H9 (cell line): ENCODE data around the gene USP36. TPM values are rescaled to one million over a fixed set of nuclear protein-coding genes. Genes with fewer than 3 reads are reported as not detected.

Experiments
- DNase-seq: peaks from one replicate; pipeline ENCODE4 v3.0.0-alpha.2; 2017
- H2AFZ ChIP-seq: one replicate; pipeline ENCODE4 v1.6.1; 2013; ENCODE audit warnings: mild to moderate bottlenecking, low read length, control low read depth, moderate library complexity
- H2AK5ac ChIP-seq: 2 replicates; pipeline ENCODE4 v1.6.1; 2013; ENCODE audit warnings: low read length, control low read depth, mixed read lengths; ENCODE audit not compliant: insufficient read length
- H2BK120ac ChIP-seq: one replicate; pipeline ENCODE4 v1.6.1; 2013; ENCODE audit warnings: low read depth, mild to moderate bottlenecking, low read length, control low read depth, inconsistent platforms; ENCODE audit not compliant: poor library complexity, severe bottlenecking
- H2BK12ac ChIP-seq: 2 replicates; pipeline ENCODE4 v1.6.1; 2013; ENCODE audit warnings: low read length, control low read depth, mixed read lengths, low read depth; ENCODE audit not compliant: insufficient read length
- H2BK15ac ChIP-seq: 2 replicates; pipeline ENCODE4 v1.6.1; 2013; ENCODE audit warnings: low read depth, low read length, control low read depth
- H2BK20ac ChIP-seq: one replicate; pipeline ENCODE4 v1.6.1; 2013; ENCODE audit warnings: low read depth, mild to moderate bottlenecking, low read length, control low read depth, inconsistent platforms; ENCODE audit not compliant: poor library complexity, severe bottlenecking
- H2BK5ac ChIP-seq: 2 replicates; pipeline ENCODE4 v1.6.1; 2013; ENCODE audit warnings: low read length, control low read depth, mixed read lengths; ENCODE audit not compliant: insufficient read length
- H3K14ac ChIP-seq: 2 replicates; pipeline ENCODE4 v1.6.1; 2013; ENCODE audit warnings: low read length, control low read depth; ENCODE audit not compliant: insufficient read depth
- H3K18ac ChIP-seq: 2 replicates; pipeline ENCODE4 v1.6.1; 2013; ENCODE audit warnings: low read depth, mild to moderate bottlenecking, mixed read lengths, low read length, control low read depth; ENCODE audit not compliant: insufficient read length
- H3K23ac ChIP-seq: 2 replicates; pipeline ENCODE4 v1.6.1; 2013; ENCODE audit warnings: low read length, control low read depth, mixed read lengths, low read depth; ENCODE audit not compliant: insufficient read length
- H3K23me2 ChIP-seq: 2 replicates; pipeline ENCODE4 v1.6.1; 2013; ENCODE audit warnings: low read depth, mild to moderate bottlenecking, mixed read lengths, low read length, control low read depth; ENCODE audit not compliant: insufficient read length, poor library complexity, severe bottlenecking
- H3K27ac ChIP-seq: 2 replicates; pipeline ENCODE4 v1.5.1; 2013; ENCODE audit warnings: low read length, control low read depth, mixed read lengths, low read depth; ENCODE audit not compliant: insufficient read length
- H3K27me3 ChIP-seq: 2 replicates; pipeline ENCODE4 v1.6.1; 2013; ENCODE audit warnings: low read length, control low read depth, inconsistent platforms; ENCODE audit not compliant: insufficient read depth
- H3K4ac ChIP-seq: 2 replicates; pipeline ENCODE4 v1.6.1; 2013; ENCODE audit warnings: low read depth, mild to moderate bottlenecking, control low read depth, inconsistent platforms, low read length, moderate library complexity
- H3K4me1 ChIP-seq: 2 replicates; pipeline ENCODE4 v1.6.1; 2013; ENCODE audit warnings: low read length, control low read depth, inconsistent platforms; ENCODE audit not compliant: insufficient read depth
- H3K4me2 ChIP-seq: 2 replicates; pipeline ENCODE4 v1.6.1; 2013; ENCODE audit warnings: low read length, control low read depth, mixed read lengths; ENCODE audit not compliant: insufficient read length, insufficient read depth
- H3K56ac ChIP-seq: 2 replicates; pipeline ENCODE4 v1.6.1; 2013; ENCODE audit warnings: low read depth, mild to moderate bottlenecking, mixed read lengths, low read length, control low read depth; ENCODE audit not compliant: insufficient read length
- H3K79me1 ChIP-seq: 2 replicates; pipeline ENCODE4 v1.6.1; 2013; ENCODE audit warnings: low read depth, mild to moderate bottlenecking, moderate library complexity, low read length, control low read depth, inconsistent platforms; ENCODE audit not compliant: insufficient read depth, poor library complexity, severe bottlenecking
- H3K79me2 ChIP-seq: 2 replicates; pipeline ENCODE4 v1.6.1; 2013; ENCODE audit warnings: low read length, control low read depth, inconsistent platforms; ENCODE audit not compliant: insufficient read depth
- H3K9ac ChIP-seq: 2 replicates; pipeline ENCODE4 v1.6.1; 2013; ENCODE audit warnings: low read length, control low read depth, mixed read lengths; ENCODE audit not compliant: insufficient read length; ENCODE audit errors: extremely low read depth
- H3K9me3 ChIP-seq: one replicate; pipeline ENCODE4 v1.6.1; 2013; ENCODE audit warnings: low read depth, low read length, inconsistent platforms; ENCODE audit not compliant: control insufficient read depth
- H3T11ph ChIP-seq: one replicate; pipeline ENCODE4 v1.6.1; 2013; ENCODE audit warnings: mild to moderate bottlenecking, low read length, control low read depth, inconsistent platforms
- H4K20me1 ChIP-seq: one replicate; pipeline ENCODE4 v1.6.1; 2013; ENCODE audit not compliant: control insufficient read depth, insufficient read length, insufficient read depth
- H4K5ac ChIP-seq: 2 replicates; pipeline ENCODE4 v1.6.1; 2013; ENCODE audit warnings: low read depth, mild to moderate bottlenecking, mixed read lengths, low read length, control low read depth; ENCODE audit not compliant: insufficient read length
- H4K8ac ChIP-seq: replicated peaks from 2 replicates; pipeline ENCODE4 v1.6.1; 2013; ENCODE audit warnings: low read length, control low read depth, mixed read lengths, low read depth; ENCODE audit not compliant: insufficient read length
- H4K91ac ChIP-seq: 2 replicates; pipeline ENCODE4 v1.6.1; 2013; ENCODE audit warnings: low read depth, mild to moderate bottlenecking, moderate library complexity, mixed read lengths, low read length, control low read depth; ENCODE audit not compliant: insufficient read length
- H3K27ac Mint-ChIP-seq, 3 experiments: 2 replicates in 2 of 3; 3 replicates in 1 of 3; pipeline ENCODE4 v1.8.0; 2020 to 2021; ENCODE audit warnings: mixed read lengths in 3 of 3, mild to moderate bottlenecking in 1 of 3, moderate library complexity in 1 of 3
- H3K27me3 Mint-ChIP-seq: 2 replicates; pipeline ENCODE4 v1.8.0; 2021; ENCODE audit warnings: low read depth, mild to moderate bottlenecking, moderate library complexity, mixed read lengths
- H3K36me3 Mint-ChIP-seq, 3 experiments: 2 replicates in 2 of 3; 3 replicates in 1 of 3; pipeline ENCODE4 v1.8.0; 2020 to 2021; ENCODE audit warnings: low read depth in 3 of 3, mixed read lengths in 3 of 3; ENCODE audit not compliant: insufficient read depth in 1 of 3
- H3K4me1 Mint-ChIP-seq, 2 experiments: 2 replicates each; pipeline ENCODE4 v1.8.0; 2020; ENCODE audit warnings: mixed read lengths in 2 of 2
- H3K4me3 Mint-ChIP-seq, 2 experiments: 2 replicates in 1 of 2; 3 replicates in 1 of 2; pipeline ENCODE4 v1.8.0; 2020 to 2021; ENCODE audit warnings: mild to moderate bottlenecking in 2 of 2, mixed read lengths in 2 of 2, moderate library complexity in 1 of 2
- H3K9me3 Mint-ChIP-seq, 2 experiments: 2 replicates in 1 of 2; 3 replicates in 1 of 2; pipeline ENCODE4 v1.8.0; 2020; ENCODE audit warnings: mild to moderate bottlenecking in 2 of 2, mixed read lengths in 2 of 2, moderate library complexity in 1 of 2
- CTCF ChIP-seq: fragments of 200-600 bp; sonication (generic); conservative IDR thresholded peaks from 3 replicates; pipeline ENCODE4 v1.8.0; 2021; ENCODE audit warnings: antibody characterized with exemption, mild to moderate bottlenecking
- WGBS: extraction: QIAGEN DNeasy Blood & Tissue Kit; methylation state at CpG from one replicate; pipeline ENCODE4 v1.1.7; 2013; ENCODE audit warnings: missing lambda C conversion rate, low lambda C conversion rate, mixed read lengths; ENCODE audit not compliant: insufficient read length; ENCODE audit errors: extremely low coverage; 5-methylcytosine and 5-hydroxymethylcytosine counted together
- total RNA-seq: library from RNA; stranded (reverse); gene quantifications from 2 replicates; pipeline ENCODE4 v1.2.1, GENCODE V29; 2021

USP36 gene
- total RNA-seq, 1 experiment from 2014 or later: 106 TPM

GRCh38 chr17:78839235-78839761 lies 1.3 kb downstream of the USP36 start:
- Histone ChIP-seq H2AFZ (no peak overlapping the region), H2BK15ac (no peak overlapping the region), H4K8ac (no peak overlapping the region), H3K27me3 (no peaks in the 10 kb centered on the region), H3K4ac (no peak overlapping the region), H3K56ac (no peak overlapping the region), H3K18ac (no peak overlapping the region), H3K23me2 (peaks cover 4% of the 10 kb centered on the region), H2AK5ac (no peak overlapping the region), H4K5ac (no peak overlapping the region), H4K20me1 (no peaks in the 10 kb centered on the region), H3K23ac (no peak overlapping the region), H2BK12ac (no peak overlapping the region), H2BK120ac (no peak overlapping the region), H4K91ac (no peak overlapping the region), H2BK20ac (no peak overlapping the region), H3K14ac (peak overlapping the region; percentile 86; the same call in 1 of the 2 replicates), H3T11ph (no peak overlapping the region), H3K27ac (no peak overlapping the region), H3K79me2 (peaks cover 20% of the 10 kb centered on the region; the same call in 1 of the 2 replicates), H3K4me2 (peak overlapping the region; percentile 94), H3K4me1 (no peaks in the 10 kb centered on the region), H3K9me3 (no peaks in the 10 kb centered on the region), H3K79me1 (peaks cover 3% of the 10 kb centered on the region), H3K9ac (peak overlapping the region; percentile 86), H2BK5ac (no peak overlapping the region)
- peak overlapping the region in 2 of 3 experiments; percentile 10 to 96; a peak in 4 of 7 replicates for H3K27ac Mint-ChIP-seq
- TF ChIP-seq CTCF: no peak
- no CpG with 5 or more reads among the region's 11 CpGs for WGBS
- H3K36me3 Mint-ChIP-seq: peaks cover 29 to 40% (median 36%) of the 10 kb centered on the region in 3 experiments
- DNase-seq: no peak
- peak overlapping the region; percentile 89 to 91 for H3K4me3 Mint-ChIP-seq
- H3K27me3 Mint-ChIP-seq: peaks cover 2% of the 10 kb centered on the region; the same call in 1 of the 2 replicates
- no peaks in the 10 kb centered on the region for H3K9me3 Mint-ChIP-seq
- peaks cover 22% of the 10 kb centered on the region in 2 experiments for H3K4me1 Mint-ChIP-seq
